ENCODE results near the gene TMPRSS3.

DNA sequence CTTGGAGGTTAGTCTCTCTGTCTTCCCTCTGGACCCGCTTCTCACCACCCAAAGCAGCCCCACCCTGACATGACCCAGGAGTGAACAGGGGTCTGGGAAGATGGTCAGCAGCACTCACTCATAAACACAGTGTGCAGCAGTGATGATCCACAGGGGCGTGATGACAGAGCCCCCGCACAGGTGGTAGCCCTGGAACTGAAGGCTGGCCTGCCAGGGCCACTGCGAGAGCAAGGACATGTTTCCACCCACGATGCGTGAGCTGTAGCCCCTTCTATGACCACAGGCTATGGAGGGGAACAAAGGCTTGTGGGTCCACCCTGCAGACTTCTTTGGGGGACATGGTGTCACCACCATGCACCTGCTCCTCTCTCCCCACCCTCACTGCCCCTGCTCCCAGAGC is 12.9 kb downstream of the TMPRSS3 start:
- TF ChIP-seq POLR2A (IDR thresholded peaks at IDR 0.05): no peak
- TF ChIP-seq, protein P1, sequence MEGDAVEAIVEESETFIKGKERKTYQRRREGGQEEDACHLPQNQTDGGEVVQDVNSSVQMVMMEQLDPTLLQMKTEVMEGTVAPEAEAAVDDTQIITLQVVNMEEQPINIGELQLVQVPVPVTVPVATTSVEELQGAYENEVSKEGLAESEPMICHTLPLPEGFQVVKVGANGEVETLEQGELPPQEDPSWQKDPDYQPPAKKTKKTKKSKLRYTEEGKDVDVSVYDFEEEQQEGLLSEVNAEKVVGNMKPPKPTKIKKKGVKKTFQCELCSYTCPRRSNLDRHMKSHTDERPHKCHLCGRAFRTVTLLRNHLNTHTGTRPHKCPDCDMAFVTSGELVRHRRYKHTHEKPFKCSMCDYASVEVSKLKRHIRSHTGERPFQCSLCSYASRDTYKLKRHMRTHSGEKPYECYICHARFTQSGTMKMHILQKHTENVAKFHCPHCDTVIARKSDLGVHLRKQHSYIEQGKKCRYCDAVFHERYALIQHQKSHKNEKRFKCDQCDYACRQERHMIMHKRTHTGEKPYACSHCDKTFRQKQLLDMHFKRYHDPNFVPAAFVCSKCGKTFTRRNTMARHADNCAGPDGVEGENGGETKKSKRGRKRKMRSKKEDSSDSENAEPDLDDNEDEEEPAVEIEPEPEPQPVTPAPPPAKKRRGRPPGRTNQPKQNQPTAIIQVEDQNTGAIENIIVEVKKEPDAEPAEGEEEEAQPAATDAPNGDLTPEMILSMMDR (IDR thresholded peaks at IDR 0.05): no peak

All from thyroid gland (tissue), 4 donors.